Measurements from ENCODE around the gene KCNIP1. TPM values are rescaled to one million over a fixed set of nuclear protein-coding genes. Genes with fewer than 3 reads are reported as not detected.
A peak's percentile ranks its signal among the peaks of the same experiment; 100 is the strongest.

KCNIP1 gene
- total RNA-seq, 1 donor from 2014 or later, result not detected

GRCh38 chr5:170466988-170467707 is 36.7 kb upstream of the KCNIP1 start:
- H3K36me3 ChIP-seq, result no peaks in the 10 kb centered on the region
- no peak overlapping the region for H3K27ac ChIP-seq
- H3K9me3 ChIP-seq, result no peaks in the 10 kb centered on the region
- intact Hi-C loops (cut with DNase I), result no loop called here
- TF ChIP-seq POLR2A (IDR thresholded peaks at IDR 0.05) (no peak), POLR2AphosphoS5 (IDR thresholded peaks at IDR 0.05; ENCODE audit: insufficient read depth in 1 of 2, low read depth in 1 of 2) (peak in 1 of 2 donors; percentile 20)
- DNase-seq (ENCODE audit: extremely low spot score in 2 of 2), result no peak
- H3K27me3 ChIP-seq, result no peaks in the 10 kb centered on the region
- no peak overlapping the region for H3K4me3 ChIP-seq
- no peaks in the 10 kb centered on the region for H3K4me1 ChIP-seq

GRCh38 chr5:170468633-170469285 is 35.1 kb upstream of the KCNIP1 start:
- H3K4me1 ChIP-seq, result no peaks in the 10 kb centered on the region
- intact Hi-C loops (cut with DNase I), result no loop called here
- DNase-seq (ENCODE audit: extremely low spot score in 2 of 2), result no peak

GRCh38 chr5:170469414-170469813 is 34.4 kb upstream of the KCNIP1 start:
- intact Hi-C loops (cut with DNase I), result no loop called here
- H3K27ac ChIP-seq, result no peak overlapping the region

More at GRCh38 chr5:170468633-170469285, 35.1 kb upstream of the KCNIP1 start:
- no peaks in the 10 kb centered on the region for H3K27me3 ChIP-seq
- H3K4me3 ChIP-seq, result no peak overlapping the region
- H3K27ac ChIP-seq, result no peak overlapping the region
- TF ChIP-seq CTCF (IDR thresholded peaks at IDR 0.05) (no peak), POLR2AphosphoS5 (IDR thresholded peaks at IDR 0.05; ENCODE audit: insufficient read depth in 1 of 2, low read depth in 1 of 2) (no peak), POLR2A (IDR thresholded peaks at IDR 0.05) (no peak)
- no peaks in the 10 kb centered on the region for H3K9me3 ChIP-seq
- no peaks in the 10 kb centered on the region for H3K36me3 ChIP-seq

GRCh38 chr5:170470275-170470674 is 33.5 kb upstream of the KCNIP1 start:
- TF ChIP-seq POLR2A (IDR thresholded peaks at IDR 0.05) (no peak), CTCF (IDR thresholded peaks at IDR 0.05) (no peak), POLR2AphosphoS5 (IDR thresholded peaks at IDR 0.05; ENCODE audit: insufficient read depth in 1 of 2, low read depth in 1 of 2) (no peak)
- no peak overlapping the region for H3K4me3 ChIP-seq
- intact Hi-C loops (cut with DNase I), result no loop called here
- no peaks in the 10 kb centered on the region for H3K27me3 ChIP-seq
- H3K9me3 ChIP-seq, result no peaks in the 10 kb centered on the region
- H3K4me1 ChIP-seq, result no peaks in the 10 kb centered on the region
- no peak overlapping the region for H3K27ac ChIP-seq
- DNase-seq (ENCODE audit: extremely low spot score in 2 of 2), result peak in 1 of 2 donors; percentile 70
- H3K36me3 ChIP-seq, result no peaks in the 10 kb centered on the region

More at GRCh38 chr5:170469414-170469813, 34.4 kb upstream of the KCNIP1 start:
- TF ChIP-seq POLR2AphosphoS5 (IDR thresholded peaks at IDR 0.05; ENCODE audit: insufficient read depth in 1 of 2, low read depth in 1 of 2), result no peak
- TF ChIP-seq CTCF (IDR thresholded peaks at IDR 0.05), result no peak
- TF ChIP-seq POLR2A (IDR thresholded peaks at IDR 0.05), result no peak
- Histone ChIP-seq H3K4me1 (no peaks in the 10 kb centered on the region), H3K9me3 (no peaks in the 10 kb centered on the region), H3K4me3 (no peak overlapping the region), H3K36me3 (no peaks in the 10 kb centered on the region), H3K27me3 (no peaks in the 10 kb centered on the region)
- no peak for DNase-seq (ENCODE audit: extremely low spot score in 2 of 2)

GRCh38 chr5:170470808-170471404 is 32.9 kb upstream of the KCNIP1 start:
- H3K4me3 ChIP-seq, result no peak overlapping the region
- TF ChIP-seq CTCF (IDR thresholded peaks at IDR 0.05) (no peak), POLR2A (IDR thresholded peaks at IDR 0.05) (no peak), POLR2AphosphoS5 (IDR thresholded peaks at IDR 0.05; ENCODE audit: insufficient read depth in 1 of 2, low read depth in 1 of 2) (no peak)
- no peak overlapping the region for H3K27ac ChIP-seq
- intact Hi-C loops (cut with DNase I), result no loop called here
- no peaks in the 10 kb centered on the region for H3K27me3 ChIP-seq
- no peak for DNase-seq (ENCODE audit: extremely low spot score in 2 of 2)
- H3K4me1 ChIP-seq, result no peaks in the 10 kb centered on the region
- no peaks in the 10 kb centered on the region for H3K9me3 ChIP-seq
- H3K36me3 ChIP-seq, result no peaks in the 10 kb centered on the region
